HT1080 (cell line): ENCODE data around the gene PRDM8. TPM values are rescaled to one million over a fixed set of nuclear protein-coding genes. Genes with fewer than 3 reads are reported as not detected.
A peak's percentile ranks its signal among the peaks of the same experiment; 100 is the strongest.

Experiments used
- DNase-seq: peaks from one replicate; pipeline ENCODE4 v3.0.0-alpha.2; 2015; ENCODE audit warnings: low read depth
- total RNA-seq: library from RNA; depleted of rRNA; stranded (reverse); fragments of >200 nt; shearing (Covaris generic); gene quantifications from 2 replicates; pipeline ENCODE4 v1.2.3, GENCODE V29; 2014

PRDM8 gene
- total RNA-seq, 1 experiment from 2014 or later: 18.6 TPM

GRCh38 chr4:80199947-80200346 is 2.6 kb downstream of the PRDM8 start:
- DNase-seq: no peak

- no peak for DNase-seq
Observed at GRCh38 chr4:80201252-80202151, 4.2 kb downstream of the PRDM8 start.

GRCh38 chr4:80202190-80202711 is 4.9 kb downstream of the PRDM8 start:
- DNase-seq: no peak

- DNase-seq: no peak
Observed at GRCh38 chr4:80202741-80203553, 5.6 kb downstream of the PRDM8 start.

GRCh38 chr4:80204433-80205011 is 7.2 kb downstream of the PRDM8 start:
- DNase-seq: no peak

- no peak for DNase-seq
Observed at GRCh38 chr4:80206111-80206510, 8.8 kb downstream of the PRDM8 start.

GRCh38 chr4:80206521-80207171 is 9.3 kb downstream of the PRDM8 start:
- no peak for DNase-seq

GRCh38 chr4:80207172-80207583 is 9.9 kb downstream of the PRDM8 start:
- no peak for DNase-seq

GRCh38 chr4:80207664-80208063 is 10.4 kb downstream of the PRDM8 start:
- DNase-seq: no peak

- DNase-seq: no peak
Observed at GRCh38 chr4:80208610-80209339, 11.5 kb downstream of the PRDM8 start.

- DNase-seq: no peak
Observed at GRCh38 chr4:80209340-80209701, 12.0 kb downstream of the PRDM8 start.

- DNase-seq: no peak
Observed at GRCh38 chr4:80210549-80210948, 13.2 kb downstream of the PRDM8 start.

GRCh38 chr4:80213117-80213815 is 16.0 kb downstream of the PRDM8 start:
- peak; percentile 19 for DNase-seq

GRCh38 chr4:80215449-80216052 is 18.2 kb downstream of the PRDM8 start:
- DNase-seq: no peak

- no peak for DNase-seq
Observed at GRCh38 chr4:80216100-80216761, 18.9 kb downstream of the PRDM8 start.

GRCh38 chr4:80219301-80220025 is 22.2 kb downstream of the PRDM8 start:
- DNase-seq: no peak

GRCh38 chr4:80220711-80221110 is 23.4 kb downstream of the PRDM8 start:
- DNase-seq: no peak

- DNase-seq: peak; percentile 24
Observed at GRCh38 chr4:80221161-80221560, 23.9 kb downstream of the PRDM8 start.
